D721Med (cell line): ENCODE data around the gene TGFBI.

Experiments used
- DNase-seq: peaks from one replicate; pipeline ENCODE4 v3.0.0; 2011; ENCODE audit warnings: low spot score; ENCODE audit not compliant: insufficient read length
- FAIRE-seq: peaks from 2 replicates; lab custom pipeline; 2011; peaks lifted over from hg19 to GRCh38; lab: Jason Lieb, UNC
- TF ChIP-seq, protein P1 (sequence below): IDR thresholded peaks from 2 replicates; pipeline ENCODE4 v1.5.1; 2012; ENCODE audit warnings: mild to moderate bottlenecking, control low read depth; ENCODE audit not compliant: insufficient read depth; ENCODE audit errors: missing control alignments

The TGFBI gene

DNA sequence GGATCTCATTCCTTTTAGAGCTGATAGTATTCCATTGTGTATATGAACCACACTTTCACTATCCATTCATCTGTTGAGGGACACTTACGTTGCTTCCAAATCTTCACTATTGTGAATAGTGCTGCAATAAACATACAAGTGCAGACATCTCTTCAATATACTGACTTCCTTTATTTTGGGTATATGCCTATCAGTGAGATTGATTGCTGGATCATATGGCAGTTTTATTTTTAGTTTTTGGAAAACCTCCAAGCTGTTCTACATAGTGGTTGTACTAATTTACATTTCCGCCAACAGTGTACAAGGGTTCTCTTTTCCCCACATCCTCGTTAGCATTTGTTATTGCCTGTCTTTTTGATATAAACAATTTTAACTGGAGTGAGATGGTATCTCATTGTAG, 40.2 kb upstream of the TGFBI start:
- no peak for FAIRE-seq
- TF ChIP-seq, protein P1, sequence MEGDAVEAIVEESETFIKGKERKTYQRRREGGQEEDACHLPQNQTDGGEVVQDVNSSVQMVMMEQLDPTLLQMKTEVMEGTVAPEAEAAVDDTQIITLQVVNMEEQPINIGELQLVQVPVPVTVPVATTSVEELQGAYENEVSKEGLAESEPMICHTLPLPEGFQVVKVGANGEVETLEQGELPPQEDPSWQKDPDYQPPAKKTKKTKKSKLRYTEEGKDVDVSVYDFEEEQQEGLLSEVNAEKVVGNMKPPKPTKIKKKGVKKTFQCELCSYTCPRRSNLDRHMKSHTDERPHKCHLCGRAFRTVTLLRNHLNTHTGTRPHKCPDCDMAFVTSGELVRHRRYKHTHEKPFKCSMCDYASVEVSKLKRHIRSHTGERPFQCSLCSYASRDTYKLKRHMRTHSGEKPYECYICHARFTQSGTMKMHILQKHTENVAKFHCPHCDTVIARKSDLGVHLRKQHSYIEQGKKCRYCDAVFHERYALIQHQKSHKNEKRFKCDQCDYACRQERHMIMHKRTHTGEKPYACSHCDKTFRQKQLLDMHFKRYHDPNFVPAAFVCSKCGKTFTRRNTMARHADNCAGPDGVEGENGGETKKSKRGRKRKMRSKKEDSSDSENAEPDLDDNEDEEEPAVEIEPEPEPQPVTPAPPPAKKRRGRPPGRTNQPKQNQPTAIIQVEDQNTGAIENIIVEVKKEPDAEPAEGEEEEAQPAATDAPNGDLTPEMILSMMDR: no peak

DNA sequence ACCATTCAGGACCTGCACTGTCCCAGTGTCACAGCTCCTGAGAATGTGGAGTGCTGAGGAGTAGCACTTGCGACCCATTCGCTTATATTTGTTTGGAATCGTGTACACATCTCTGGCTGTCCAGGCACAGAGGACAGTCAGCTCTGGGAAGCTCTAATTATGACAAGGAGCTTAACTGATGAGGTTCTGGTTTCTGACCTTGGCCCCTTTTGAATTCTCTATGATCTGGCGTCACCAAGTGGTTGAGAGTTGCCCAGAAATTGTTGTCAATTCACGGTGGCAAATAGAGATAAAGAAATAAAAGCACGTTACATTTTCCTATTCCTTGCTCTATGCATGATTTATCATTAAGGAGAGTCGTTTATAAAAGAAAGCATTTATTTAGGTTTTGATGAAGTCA, 39.1 kb upstream of the TGFBI start:
- FAIRE-seq (no peak), DNase-seq (no peak)
- TF ChIP-seq, protein P1: peak; percentile 12

More for the DNA sequence above, 40.2 kb upstream of the TGFBI start:
- no peak for DNase-seq

DNA sequence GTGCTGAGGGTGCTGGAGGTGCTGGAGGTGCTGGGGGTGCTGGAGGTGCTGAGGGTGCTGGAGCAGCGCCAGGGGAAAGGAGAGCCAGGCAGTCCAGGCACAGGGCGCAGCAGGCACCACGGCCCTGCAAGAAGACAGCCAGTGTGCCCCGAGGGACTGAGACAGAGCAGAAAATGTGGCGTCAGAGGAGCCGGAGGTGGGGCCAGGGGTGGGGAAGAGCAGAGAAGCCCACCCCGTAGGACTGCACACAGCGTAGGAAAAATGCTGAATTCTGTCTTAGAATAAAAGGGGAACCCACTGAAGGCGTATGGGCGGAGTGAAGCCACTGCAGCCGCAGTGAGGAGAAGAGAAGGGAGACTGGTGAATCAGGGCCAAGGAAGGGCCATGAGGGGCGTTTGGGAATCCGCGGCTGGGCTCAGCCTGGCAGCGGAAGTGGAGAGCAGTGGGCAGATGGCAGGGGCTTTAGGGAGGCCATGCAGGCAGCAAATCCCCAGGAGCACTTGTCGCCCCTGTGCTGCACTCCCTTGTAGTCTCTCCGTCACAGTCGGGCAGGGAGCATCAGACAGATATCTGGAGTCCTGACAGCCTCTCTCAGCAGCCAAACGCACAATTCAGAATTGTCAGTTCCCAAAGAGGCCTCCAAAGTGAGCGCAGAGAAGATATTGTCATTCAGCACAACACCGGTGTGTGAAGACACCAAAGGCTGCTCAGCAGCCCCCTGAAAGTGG, 38.1 kb upstream of the TGFBI start:
- TF ChIP-seq, protein P1: no peak
- no peak for DNase-seq
- FAIRE-seq: no peak

DNA sequence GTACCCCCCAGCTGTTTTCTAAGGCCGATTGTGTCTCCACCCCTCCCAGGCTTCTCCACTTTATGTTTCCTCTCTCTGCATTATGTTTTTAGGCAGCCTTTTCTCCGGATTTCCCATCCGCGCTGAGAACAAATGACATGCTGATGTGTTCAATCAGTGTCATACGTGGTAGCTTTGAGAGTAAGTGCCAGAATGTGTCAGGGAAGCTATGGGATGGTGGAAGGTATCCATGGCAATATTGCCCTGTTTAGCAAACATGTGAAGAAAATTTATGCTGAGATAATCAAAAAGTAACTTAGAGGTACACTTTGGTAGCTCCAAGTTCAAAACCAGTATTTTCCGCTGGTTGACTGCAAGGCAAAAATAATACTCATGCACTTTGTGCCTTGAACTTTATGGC, 37.4 kb upstream of the TGFBI start:
- no peak for DNase-seq
- FAIRE-seq: no peak

DNA sequence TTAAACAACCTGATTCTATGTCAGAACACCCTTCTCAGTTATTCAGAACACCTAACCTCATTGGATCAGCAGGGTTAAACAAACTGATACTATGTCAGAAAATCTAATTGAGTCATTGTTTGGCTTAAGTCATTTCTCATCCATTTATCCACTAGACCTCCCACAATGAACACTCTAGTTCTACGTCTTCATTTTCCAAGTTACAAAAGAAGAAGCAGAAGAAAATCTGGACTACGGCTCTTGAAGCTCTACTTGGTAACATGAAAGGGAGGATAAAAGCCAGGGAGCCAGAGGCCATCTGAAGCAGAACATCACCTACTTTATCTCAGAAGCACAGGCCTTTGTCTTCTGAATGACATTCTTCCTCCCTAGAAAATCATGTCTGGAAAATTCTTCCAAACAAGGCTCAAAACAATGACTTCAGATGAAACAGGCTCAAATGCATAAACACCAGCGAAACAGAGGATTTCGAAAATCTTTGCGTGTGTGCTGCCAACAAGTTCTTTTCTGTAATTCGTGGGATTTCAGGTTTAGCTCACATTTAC, 35.4 kb upstream of the TGFBI start:
- FAIRE-seq (no peak), DNase-seq (no peak)
- TF ChIP-seq, protein P1: no peak

More for the DNA sequence above, 37.4 kb upstream of the TGFBI start:
- TF ChIP-seq, protein P1: no peak

DNA sequence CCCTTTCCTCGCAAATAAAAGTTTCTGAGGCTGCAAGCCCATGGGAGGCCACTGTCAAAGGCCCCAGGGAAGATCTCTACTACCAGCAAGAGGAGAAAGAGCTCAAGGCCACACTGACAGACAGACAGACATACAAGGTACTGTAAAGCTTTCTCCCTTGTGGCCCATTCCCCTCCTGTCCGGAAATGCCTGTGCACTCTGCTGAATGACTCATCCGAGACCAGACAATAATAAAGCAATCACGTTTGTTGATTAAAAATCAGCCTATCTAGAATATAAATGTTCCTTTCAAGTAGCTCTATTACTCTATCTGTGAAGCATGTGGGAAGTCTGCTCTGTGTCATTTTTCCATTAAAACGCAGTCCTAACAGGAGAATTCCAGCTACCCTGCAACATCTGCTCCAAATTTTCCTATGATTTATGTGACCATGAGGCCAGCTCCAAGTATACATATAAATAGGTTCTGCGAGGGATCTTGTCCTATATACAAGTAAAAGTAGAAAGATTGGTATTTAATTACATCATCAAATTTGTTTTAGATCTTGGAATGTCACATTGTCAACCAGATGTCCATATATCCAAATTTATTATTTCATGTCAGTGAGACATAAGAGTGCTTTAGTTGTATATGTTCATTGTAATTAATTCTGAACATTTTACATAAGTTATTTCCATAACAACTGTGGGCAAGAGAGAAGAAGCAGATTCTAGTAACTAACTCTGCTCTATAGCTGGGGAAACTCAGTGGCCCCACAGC, 34.7 kb upstream of the TGFBI start:
- FAIRE-seq (no peak), DNase-seq (no peak)
- TF ChIP-seq, protein P1: no peak
